K562 (cell line): ENCODE data around the gene RBM17. TPM values are rescaled to one million over a fixed set of nuclear protein-coding genes. Genes with fewer than 3 reads are reported as not detected.

Experiments used
- ATAC-seq: fragments of 200-7000 bp; cut with Tn5 transposase; 3 replicates; pipeline ENCODE4 v1.9.1; 2020; ENCODE audit warnings: moderate library complexity
- BruUV-seq: library from RNA; stranded (reverse); fragments of 400-500 nt; replicated peaks from 2 replicates; lab custom pipeline; 2021; lab: Mats Ljungman, UMichigan
- CTCF ChIA-PET: fragments of 300-600 bp; formaldehyde crosslinking; extraction: SDS; loops from one replicate; lab custom pipeline; 2021; ENCODE audit warnings: low intra/inter-chr PET ratio; lab: Yijun Ruan, JAX
- POLR2A ChIA-PET: fragments of 300-600, 350-650 bp; sonication (Branson Sonifier 250); formaldehyde crosslinking; extraction: SDS; loops from one replicate; lab custom pipeline; 2021; ENCODE audit warnings: antibody characterized with exemption, inconsistent platforms; lab: Yijun Ruan, JAX
- DNase-seq, 4 experiments: peaks; one replicate each; pipeline versions ENCODE4 v3.0.0 to v3.0.0-alpha.2; 2011 to 2018; ENCODE audit warnings: low spot score in 3 of 4, mixed read lengths in 3 of 4; ENCODE audit errors: extremely low read depth in 1 of 4
- FAIRE-seq: peaks from 2 replicates; lab custom pipeline; 2011; peaks lifted over from hg19 to GRCh38; lab: Jason Lieb, UNC
- H2AFZ ChIP-seq: 2 replicates; pipeline ENCODE4 v1.6.0; 2011; ENCODE audit warnings: low read depth, low read length, control low read depth, inconsistent platforms
- H3K27ac ChIP-seq: fragments of 200-600 bp; 3 replicates; pipeline ENCODE4 v1.8.0; 2011; ENCODE audit warnings: low read depth, mild to moderate bottlenecking, control low read depth, inconsistent platforms, low read length, moderate library complexity, mixed read lengths; ENCODE audit errors: extremely low read depth
- H3K27me3 ChIP-seq, 2 experiments: fragments of 300-600 bp in 1 of 2; 2 replicates in 1 of 2; 3 replicates in 1 of 2; pipeline versions ENCODE4 v1.6.0 to v1.8.0; 2011; ENCODE audit warnings: inconsistent platforms in 2 of 2, low read length in 2 of 2, mild to moderate bottlenecking in 1 of 2, mixed read lengths in 1 of 2, moderate library complexity in 1 of 2; ENCODE audit not compliant: control insufficient read depth in 2 of 2, insufficient read depth in 2 of 2
- H3K36me3 ChIP-seq: fragments of 300-600 bp; 3 replicates; pipeline ENCODE4 v1.8.0; 2011; ENCODE audit warnings: mild to moderate bottlenecking, low read length, inconsistent platforms; ENCODE audit not compliant: control insufficient read depth, insufficient read depth
- H3K4me1 ChIP-seq, 2 experiments: fragments of 200-600 bp in 1 of 2; replicated peaks in 1 of 2; 2 replicates in 1 of 2; 3 replicates in 1 of 2; pipeline versions ENCODE4 v1.5.1 to v1.8.0; 2011; ENCODE audit warnings: inconsistent platforms in 2 of 2, low read length in 2 of 2, mild to moderate bottlenecking in 1 of 2, mixed read lengths in 1 of 2, moderate library complexity in 1 of 2; ENCODE audit not compliant: control insufficient read depth in 2 of 2, insufficient read depth in 2 of 2
- H3K4me2 ChIP-seq: 2 replicates; pipeline ENCODE4 v1.6.1; 2011; ENCODE audit warnings: low read length, control low read depth, inconsistent platforms, mixed read lengths; ENCODE audit not compliant: insufficient read depth
- H3K4me3 ChIP-seq: fragments of 200-600 bp; sonication (generic), shearing (Covaris generic); 2 replicates; pipeline ENCODE4 v1.5.1; 2016; ENCODE audit warnings: control low read depth, inconsistent platforms
- H3K79me2 ChIP-seq: fragments of 200-600 bp; 3 replicates; pipeline ENCODE4 v1.8.0; 2011; ENCODE audit warnings: low read length, inconsistent platforms; ENCODE audit not compliant: control insufficient read depth, insufficient read depth
- H3K9ac ChIP-seq, 2 experiments: 2 replicates each; pipeline versions ENCODE4 v1.6.0 to v1.6.1; 2011; ENCODE audit warnings: low read depth in 2 of 2, low read length in 2 of 2, control low read depth in 1 of 2, inconsistent platforms in 1 of 2, mild to moderate bottlenecking in 1 of 2, mixed read lengths in 1 of 2; ENCODE audit not compliant: insufficient read depth in 1 of 2
- H3K9me1 ChIP-seq: one replicate; pipeline ENCODE4 v1.6.0; 2011; ENCODE audit warnings: inconsistent platforms, mild to moderate bottlenecking, low read length, moderate library complexity; ENCODE audit not compliant: control insufficient read depth, insufficient read depth
- H3K9me3 ChIP-seq: replicated peaks from 2 replicates; pipeline ENCODE4 v1.5.1; 2011; ENCODE audit warnings: low read depth, low read length, inconsistent platforms; ENCODE audit not compliant: control insufficient read depth, insufficient read depth
- H4K20me1 ChIP-seq: replicated peaks from 2 replicates; pipeline ENCODE4 v1.6.1; 2011; ENCODE audit warnings: low read length, inconsistent platforms, mixed read lengths; ENCODE audit not compliant: control insufficient read depth, insufficient read depth
- ADNP ChIP-seq: fragments of 200-800 bp; sonication (Bioruptor generic); IDR thresholded peaks from 2 replicates; pipeline ENCODE4 v1.6.1; 2016; ENCODE audit warnings: missing genetic modification characterization, missing compliant biosample characterization
- BRF2 ChIP-seq: IDR thresholded peaks from 3 replicates; pipeline ENCODE4 v1.6.1; 2011; ENCODE audit warnings: borderline replicate concordance, mild to moderate bottlenecking; ENCODE audit not compliant: insufficient read length, insufficient read depth
- CREB3 ChIP-seq: fragments of 450-650 bp; conservative IDR thresholded peaks from 2 replicates; pipeline ENCODE4 v1.6.1; 2016; ENCODE audit warnings: missing genetic modification characterization, low read depth, mild to moderate bottlenecking, missing compliant biosample characterization, moderate library complexity
- E2F3 ChIP-seq: fragments of 250-450 bp; sonication (Bioruptor Pico); IDR thresholded peaks from 2 replicates; pipeline ENCODE4 v1.4.0; 2020; ENCODE audit warnings: mild to moderate bottlenecking
- EHMT2 ChIP-seq: fragments of 450-650 bp; IDR thresholded peaks from 2 replicates; pipeline ENCODE4 v1.6.1; 2018; ENCODE audit warnings: antibody characterized with exemption
- HMGN3 ChIP-seq: IDR thresholded peaks from 2 replicates; pipeline ENCODE4 v1.6.1; 2011; ENCODE audit warnings: borderline replicate concordance, low read depth, mild to moderate bottlenecking, mixed read lengths, low read length; ENCODE audit not compliant: insufficient read length; ENCODE audit errors: extremely low read depth
- KDM5B ChIP-seq: fragments of 200-600 bp; sonication (generic); IDR thresholded peaks from 2 replicates; pipeline ENCODE4 v1.6.1; 2012; ENCODE audit warnings: low read depth, mild to moderate bottlenecking, moderate library complexity, low read length, control low read depth, inconsistent platforms; ENCODE audit not compliant: insufficient replicate concordance
- KHSRP ChIP-seq: fragments of 450-650 bp; IDR thresholded peaks from 2 replicates; pipeline ENCODE4 v1.6.1; 2017
- SMARCA4 ChIP-seq: fragments of 450-650 bp; IDR thresholded peaks from 2 replicates; pipeline ENCODE4 v1.6.1; 2016
- ZNF408 ChIP-seq: fragments of 250-450 bp; sonication (Bioruptor Pico); IDR thresholded peaks from 2 replicates; pipeline ENCODE4 v1.4.0; 2020; ENCODE audit warnings: low read depth, mild to moderate bottlenecking, moderate library complexity
- ZNF644 ChIP-seq: fragments of 200-800 bp; sonication (Bioruptor generic); IDR thresholded peaks from 2 replicates; pipeline ENCODE4 v1.6.1; 2016; ENCODE audit warnings: low read depth, missing genetic modification characterization, missing compliant biosample characterization
- ZNF668 ChIP-seq: fragments of 250-450 bp; sonication (Bioruptor Pico); IDR thresholded peaks from 2 replicates; pipeline ENCODE4 v1.8.0; 2022; ENCODE audit warnings: mild to moderate bottlenecking, inconsistent platforms
- WGBS: fragments of 100-300 bp; shearing (Covaris generic); methylation state at CpG from one replicate; pipeline ENCODE4 v1.1.6; 2016; ENCODE audit warnings: low coverage, mixed read lengths; ENCODE audit not compliant: insufficient coverage; ENCODE audit errors: missing lambda C conversion rate; 5-methylcytosine and 5-hydroxymethylcytosine counted together
- in situ Hi-C: fragments of 300-500 bp; cut with MboI; formaldehyde crosslinking; loops from 4 replicates; pipeline ENCODE4 v1.15.0; 2018; ENCODE audit warnings: inconsistent platforms, mixed read lengths
- intact Hi-C: fragments of 100-400 bp; cut with micrococcal nuclease; formaldehyde crosslinking; loops from 2 replicates; pipeline ENCODE4 v1.14.2; 2022
- polyA plus RNA-seq, 8 experiments: library from polyadenylated mRNA; depleted of rRNA in 4 of 8; stranded (reverse) in 5 of 8; unstranded in 3 of 8; fragments of >200 nt; fragmentation: Nextera tagmentation in 2 of 8; fragmentation: Illumina TruSeq in 1 of 8; extraction: Ambion mirVana in 2 of 8; extraction: Trizol in 1 of 8; gene quantifications; 2 replicates each; pipeline versions ENCODE4 v1.2.1 to v1.2.3, GENCODE V29; 2011 to 2014; ENCODE audit warnings: inconsistent platforms in 1 of 8, missing spikeins in 1 of 8
- total RNA-seq, 7 experiments: library from RNA; depleted of rRNA in 6 of 7; stranded (reverse); fragments of >200 nt in 6 of 7; fragmentation: Illumina TruSeq in 2 of 7; extraction: Trizol in 2 of 7; gene quantifications; 2 replicates each; pipeline versions ENCODE4 v1.2.1 to v1.2.3, GENCODE V29; 2011 to 2021; ENCODE audit warnings: low replicate concordance in 1 of 7

The RBM17 gene
- total and polyA plus RNA-seq, 9 of the 15 experiments (the other 6 are each of a cell fraction or from before 2014, with no cell fraction given), result 23.6 to 217 (median 124) TPM

- no peak for TF ChIP-seq CREB3 (tag)
- TF ChIP-seq ZNF644 (tag), result no peak
- no peak for TF ChIP-seq ZNF408 (CRISPR knock-in tag)
- TF ChIP-seq EHMT2, result no peak
- no peak for TF ChIP-seq ZNF668 (CRISPR knock-in tag)
Observed at GRCh38 chr10:6130848-6131470, 42.1 kb downstream of the RBM17 start (continued).

GRCh38 chr10:6133331-6134098, 44.7 kb downstream of the RBM17 start:
- no peak overlapping the region for H3K4me3 ChIP-seq
- ChIA-PET CTCF (no interaction called here), POLR2A (interaction anchor here (0.6 to 1.5 kb wide), 3 partner anchors 9 to 286 kb away, joined by 3 to 5 read pairs (median 3); no protein-coding TSS in a partner anchor)
- no TSS peak for BruUV-seq
- H4K20me1 ChIP-seq, result peaks cover 5% of the 10 kb centered on the region; the same call in 1 of the 2 replicates
- intact Hi-C loops, result no loop called here
- H3K4me2 ChIP-seq, result no peak overlapping the region
- WGBS, result 32% methylated on average over 21 of the region's 22 CpGs
- no peak overlapping the region for H3K27ac ChIP-seq
- no peak for DNase-seq
- H3K36me3 ChIP-seq, result no peaks in the 10 kb centered on the region
- H3K9me3 ChIP-seq, result no peaks in the 10 kb centered on the region
- TF ChIP-seq KDM5B (no peak), HMGN3 (no peak), E2F3 (CRISPR knock-in tag) (no peak), KHSRP (no peak), BRF2 (no peak), SMARCA4 (no peak), ADNP (tag) (no peak)
- TF ChIP-seq, all 486 proteins: peak for 0
- H3K9ac ChIP-seq, result no peak overlapping the region
- in situ Hi-C loops, result no loop called here
- peaks cover 11 to 13% of the 10 kb centered on the region in 2 experiments for H3K4me1 ChIP-seq
- no peak overlapping the region for H2AFZ ChIP-seq
- FAIRE-seq (no peak), ATAC-seq (no peak; the same call in 2 of the 3 replicates)
- H3K9me1 ChIP-seq, result no peaks in the 10 kb centered on the region
- H3K79me2 ChIP-seq, result no peaks in the 10 kb centered on the region
- H3K27me3 ChIP-seq, result peaks cover 32 to 64% of the 10 kb centered on the region in 2 experiments
